Activated naive CD4-positive, alpha-beta T cell treated with anti-CD3 and anti-CD28 coated beads, Interleukin-2, amount 50 U/mL, for 16 hours (primary cell): ENCODE results near the gene SLC25A21.

Experiments
- DNase-seq: peaks from one replicate; pipeline ENCODE4 v3.0.0-alpha.2; 2020

SLC25A21 gene

GRCh38 chr14:36976571-36977023 is 195.8 kb downstream of the SLC25A21 start:
- no peak for DNase-seq

GRCh38 chr14:36975834-36976233 is 196.6 kb downstream of the SLC25A21 start:
- no peak for DNase-seq

- DNase-seq, result no peak
Observed at GRCh38 chr14:36974985-36975384, 197.4 kb downstream of the SLC25A21 start.

- DNase-seq, result no peak
Observed at GRCh38 chr14:36973806-36974442, 198.5 kb downstream of the SLC25A21 start.

- no peak for DNase-seq
Observed at GRCh38 chr14:36971263-36971855, 201.0 kb downstream of the SLC25A21 start.

GRCh38 chr14:36967892-36968555 is 204.4 kb downstream of the SLC25A21 start:
- DNase-seq, result no peak

GRCh38 chr14:36955967-36956366 is 216.4 kb downstream of the SLC25A21 start:
- DNase-seq, result no peak

GRCh38 chr14:36955376-36955775 is 217.0 kb downstream of the SLC25A21 start:
- no peak for DNase-seq

GRCh38 chr14:36952689-36953088 is 219.7 kb downstream of the SLC25A21 start:
- DNase-seq, result no peak

GRCh38 chr14:36951380-36951911 is 221.0 kb downstream of the SLC25A21 start:
- DNase-seq, result no peak

GRCh38 chr14:36950812-36951211 is 221.6 kb downstream of the SLC25A21 start:
- no peak for DNase-seq

GRCh38 chr14:36949371-36949770 is 223.0 kb downstream of the SLC25A21 start:
- DNase-seq, result no peak

GRCh38 chr14:36948157-36948859 is 224.1 kb downstream of the SLC25A21 start:
- no peak for DNase-seq

GRCh38 chr14:36947362-36947761 is 225.0 kb downstream of the SLC25A21 start:
- DNase-seq, result no peak

- DNase-seq, result no peak
Observed at GRCh38 chr14:36946872-36947271, 225.5 kb downstream of the SLC25A21 start.

GRCh38 chr14:36944307-36945010 is 227.9 kb downstream of the SLC25A21 start:
- no peak for DNase-seq

- no peak for DNase-seq
Observed at GRCh38 chr14:36942522-36943245, 229.7 kb downstream of the SLC25A21 start.

- DNase-seq, result peak; percentile 43
Observed at GRCh38 chr14:36941783-36942521, 230.5 kb downstream of the SLC25A21 start.

GRCh38 chr14:36940476-36940875 is 231.9 kb downstream of the SLC25A21 start:
- DNase-seq, result no peak

GRCh38 chr14:36939265-36939664 is 233.1 kb downstream of the SLC25A21 start:
- DNase-seq, result no peak

GRCh38 chr14:36938678-36939077 is 233.7 kb downstream of the SLC25A21 start:
- no peak for DNase-seq
